HCT116 (cell line): ENCODE measurements around the gene PI4K2A.

Experiments used
- CEBPB ChIP-seq: IDR thresholded peaks from 2 replicates; pipeline ENCODE4 v1.6.1; 2012; ENCODE audit warnings: low read depth
- EZH2 ChIP-seq: fragments of 200-600 bp; sonication (generic); IDR thresholded peaks from 2 replicates; pipeline ENCODE4 v1.6.1; 2017; ENCODE audit warnings: antibody characterized with exemption, mixed run types
- EZH2phosphoT487 ChIP-seq: fragments of 200-600 bp; IDR thresholded peaks from 2 replicates; pipeline ENCODE4 v1.6.1; 2018; ENCODE audit warnings: antibody characterized with exemption, borderline replicate concordance
- POLR2A ChIP-seq: IDR thresholded peaks from 2 replicates; pipeline ENCODE4 v1.7.0; 2011; ENCODE audit warnings: borderline replicate concordance; ENCODE audit not compliant: insufficient read depth, insufficient read length; ENCODE audit errors: extremely low read depth
- POLR2AphosphoS5 ChIP-seq: IDR thresholded peaks from 2 replicates; pipeline ENCODE4 v1.6.1; 2011; ENCODE audit warnings: mild to moderate bottlenecking, low read depth, low read length, moderate library complexity
- REST ChIP-seq: IDR thresholded peaks from 2 replicates; pipeline ENCODE4 v1.6.1; 2012; ENCODE audit warnings: low read depth
- SIN3A ChIP-seq: IDR thresholded peaks from 2 replicates; pipeline ENCODE4 v1.6.1; 2012; ENCODE audit warnings: low read depth
- SP1 ChIP-seq: IDR thresholded peaks from 2 replicates; pipeline ENCODE4 v1.6.1; 2012; ENCODE audit warnings: low read depth
- SRF ChIP-seq: IDR thresholded peaks from 2 replicates; pipeline ENCODE4 v1.6.1; 2012; ENCODE audit warnings: low read depth
- ZBTB33 ChIP-seq: IDR thresholded peaks from 2 replicates; pipeline ENCODE4 v1.6.1; 2011; ENCODE audit warnings: mild to moderate bottlenecking, low read length, moderate library complexity; ENCODE audit not compliant: insufficient replicate concordance; ENCODE audit errors: extremely low read depth
- ZFX ChIP-seq: fragments of 450-650 bp; IDR thresholded peaks from 2 replicates; pipeline ENCODE4 v1.6.1; 2017
- ZNF274 ChIP-seq: fragments of 200-500 bp; sonication (Bioruptor generic); IDR thresholded peaks from 2 replicates; pipeline ENCODE4 v1.6.1; 2014; ENCODE audit warnings: mild to moderate bottlenecking, low read depth, low read length, inconsistent platforms
- TF ChIP-seq, protein P1 (sequence below), 3 experiments: fragments of 200-600 bp in 1 of 3; sonication (generic) in 1 of 3; IDR thresholded peaks in 2 of 3; conservative IDR thresholded peaks in 1 of 3; 2 replicates each; pipeline ENCODE4 v1.5.1; 2012 to 2017; ENCODE audit warnings: low read depth in 2 of 3, low read length in 2 of 3, antibody characterized with exemption in 1 of 3, borderline replicate concordance in 1 of 3, control low read depth in 1 of 3, mild to moderate bottlenecking in 1 of 3, mixed read lengths in 1 of 3, mixed run types in 1 of 3, moderate library complexity in 1 of 3; ENCODE audit not compliant: insufficient read depth in 1 of 3
- TF ChIP-seq, protein P2 (sequence below): IDR thresholded peaks from 2 replicates; pipeline ENCODE4 v1.6.1; 2012

GRCh38 chr10:97675222-97675621, 34.8 kb downstream of the PI4K2A start:
- TF ChIP-seq, protein P1, sequence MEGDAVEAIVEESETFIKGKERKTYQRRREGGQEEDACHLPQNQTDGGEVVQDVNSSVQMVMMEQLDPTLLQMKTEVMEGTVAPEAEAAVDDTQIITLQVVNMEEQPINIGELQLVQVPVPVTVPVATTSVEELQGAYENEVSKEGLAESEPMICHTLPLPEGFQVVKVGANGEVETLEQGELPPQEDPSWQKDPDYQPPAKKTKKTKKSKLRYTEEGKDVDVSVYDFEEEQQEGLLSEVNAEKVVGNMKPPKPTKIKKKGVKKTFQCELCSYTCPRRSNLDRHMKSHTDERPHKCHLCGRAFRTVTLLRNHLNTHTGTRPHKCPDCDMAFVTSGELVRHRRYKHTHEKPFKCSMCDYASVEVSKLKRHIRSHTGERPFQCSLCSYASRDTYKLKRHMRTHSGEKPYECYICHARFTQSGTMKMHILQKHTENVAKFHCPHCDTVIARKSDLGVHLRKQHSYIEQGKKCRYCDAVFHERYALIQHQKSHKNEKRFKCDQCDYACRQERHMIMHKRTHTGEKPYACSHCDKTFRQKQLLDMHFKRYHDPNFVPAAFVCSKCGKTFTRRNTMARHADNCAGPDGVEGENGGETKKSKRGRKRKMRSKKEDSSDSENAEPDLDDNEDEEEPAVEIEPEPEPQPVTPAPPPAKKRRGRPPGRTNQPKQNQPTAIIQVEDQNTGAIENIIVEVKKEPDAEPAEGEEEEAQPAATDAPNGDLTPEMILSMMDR (IDR thresholded peaks at IDR 0.05 in 2 of 3, conservative IDR thresholded peaks at IDR 0.05 in 1 of 3; ENCODE audit: borderline replicate concordance in 1 of 3, insufficient read depth in 1 of 3, low read depth in 2 of 3, low read length in 2 of 3), result no peak
- TF ChIP-seq EZH2 (no peak), POLR2A (no peak), REST (no peak), SP1 (no peak), SRF (no peak), EZH2phosphoT487 (no peak), ZNF274 (no peak), ZBTB33 (no peak), ZFX (no peak), POLR2AphosphoS5 (no peak), SIN3A (no peak), CEBPB (no peak)
- TF ChIP-seq, protein P2, sequence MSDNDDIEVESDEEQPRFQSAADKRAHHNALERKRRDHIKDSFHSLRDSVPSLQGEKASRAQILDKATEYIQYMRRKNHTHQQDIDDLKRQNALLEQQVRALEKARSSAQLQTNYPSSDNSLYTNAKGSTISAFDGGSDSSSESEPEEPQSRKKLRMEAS, result no peak
